Epithelial cell of esophagus (primary cell): ENCODE results near the gene TOP2A.

ENCODE experiments used
- DNase-seq: peaks from one replicate; pipeline ENCODE4 v3.0.0; 2010; ENCODE audit warnings: low read depth
- H3K4me3 ChIP-seq: 2 replicates; pipeline ENCODE4 v1.5.1; 2011; ENCODE audit warnings: mild to moderate bottlenecking, low read length, control low read depth
- TF ChIP-seq, protein P1 (sequence below): IDR thresholded peaks from 2 replicates; pipeline ENCODE4 v1.5.1; 2011; ENCODE audit warnings: low read depth, mild to moderate bottlenecking, low read length, control low read depth, inconsistent platforms; ENCODE audit not compliant: insufficient read depth; ENCODE audit errors: missing control alignments

The TOP2A gene

DNA sequence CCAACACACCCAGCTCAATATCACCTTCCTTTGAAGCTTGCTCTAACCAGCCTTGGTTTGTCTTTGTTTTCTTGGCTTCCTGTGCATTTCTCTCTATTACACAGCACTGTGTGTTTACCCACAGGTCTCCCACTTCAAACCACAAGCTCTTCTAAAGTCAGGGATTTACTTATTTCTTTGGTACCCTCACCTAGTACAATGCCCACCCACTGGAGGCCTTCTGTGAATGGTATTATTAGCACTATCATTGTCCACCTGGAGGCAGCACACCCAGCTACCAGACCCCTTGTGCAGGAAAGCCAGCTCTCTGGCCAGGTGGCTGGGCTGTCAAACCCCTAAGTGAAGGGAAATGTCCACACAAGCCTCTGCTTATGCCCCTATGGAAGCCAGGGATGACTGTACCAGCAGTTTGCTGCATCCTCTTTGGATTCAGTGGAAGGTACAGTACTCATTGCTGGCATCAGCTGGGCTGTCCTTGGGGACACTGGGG, 9.4 kb upstream of the TOP2A start:
- TF ChIP-seq, protein P1, sequence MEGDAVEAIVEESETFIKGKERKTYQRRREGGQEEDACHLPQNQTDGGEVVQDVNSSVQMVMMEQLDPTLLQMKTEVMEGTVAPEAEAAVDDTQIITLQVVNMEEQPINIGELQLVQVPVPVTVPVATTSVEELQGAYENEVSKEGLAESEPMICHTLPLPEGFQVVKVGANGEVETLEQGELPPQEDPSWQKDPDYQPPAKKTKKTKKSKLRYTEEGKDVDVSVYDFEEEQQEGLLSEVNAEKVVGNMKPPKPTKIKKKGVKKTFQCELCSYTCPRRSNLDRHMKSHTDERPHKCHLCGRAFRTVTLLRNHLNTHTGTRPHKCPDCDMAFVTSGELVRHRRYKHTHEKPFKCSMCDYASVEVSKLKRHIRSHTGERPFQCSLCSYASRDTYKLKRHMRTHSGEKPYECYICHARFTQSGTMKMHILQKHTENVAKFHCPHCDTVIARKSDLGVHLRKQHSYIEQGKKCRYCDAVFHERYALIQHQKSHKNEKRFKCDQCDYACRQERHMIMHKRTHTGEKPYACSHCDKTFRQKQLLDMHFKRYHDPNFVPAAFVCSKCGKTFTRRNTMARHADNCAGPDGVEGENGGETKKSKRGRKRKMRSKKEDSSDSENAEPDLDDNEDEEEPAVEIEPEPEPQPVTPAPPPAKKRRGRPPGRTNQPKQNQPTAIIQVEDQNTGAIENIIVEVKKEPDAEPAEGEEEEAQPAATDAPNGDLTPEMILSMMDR = no peak
- DNase-seq = no peak
- H3K4me3 ChIP-seq = no peak overlapping the region

DNA sequence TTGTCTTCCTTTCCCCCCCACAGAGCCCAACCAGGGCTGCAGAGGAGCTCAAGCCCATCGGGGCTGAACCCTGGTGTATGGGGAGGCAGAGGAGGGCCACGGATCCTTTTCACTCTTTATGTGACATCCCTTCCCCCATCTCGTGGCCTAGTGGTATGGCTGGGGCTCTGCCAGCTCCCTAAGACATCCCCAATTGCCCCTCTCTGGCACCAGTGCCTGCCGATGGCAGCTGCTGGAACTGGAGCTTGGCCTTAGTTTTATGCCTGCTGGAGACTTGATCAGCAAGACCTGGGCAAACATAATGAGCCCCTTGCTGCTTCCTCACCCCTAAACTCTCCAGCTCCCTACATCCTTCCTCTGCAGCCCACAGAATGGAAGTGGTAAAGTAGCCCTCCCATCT, 8.0 kb upstream of the TOP2A start:
- H3K4me3 ChIP-seq = no peak overlapping the region
- TF ChIP-seq, protein P1 = no peak
- no peak for DNase-seq

DNA sequence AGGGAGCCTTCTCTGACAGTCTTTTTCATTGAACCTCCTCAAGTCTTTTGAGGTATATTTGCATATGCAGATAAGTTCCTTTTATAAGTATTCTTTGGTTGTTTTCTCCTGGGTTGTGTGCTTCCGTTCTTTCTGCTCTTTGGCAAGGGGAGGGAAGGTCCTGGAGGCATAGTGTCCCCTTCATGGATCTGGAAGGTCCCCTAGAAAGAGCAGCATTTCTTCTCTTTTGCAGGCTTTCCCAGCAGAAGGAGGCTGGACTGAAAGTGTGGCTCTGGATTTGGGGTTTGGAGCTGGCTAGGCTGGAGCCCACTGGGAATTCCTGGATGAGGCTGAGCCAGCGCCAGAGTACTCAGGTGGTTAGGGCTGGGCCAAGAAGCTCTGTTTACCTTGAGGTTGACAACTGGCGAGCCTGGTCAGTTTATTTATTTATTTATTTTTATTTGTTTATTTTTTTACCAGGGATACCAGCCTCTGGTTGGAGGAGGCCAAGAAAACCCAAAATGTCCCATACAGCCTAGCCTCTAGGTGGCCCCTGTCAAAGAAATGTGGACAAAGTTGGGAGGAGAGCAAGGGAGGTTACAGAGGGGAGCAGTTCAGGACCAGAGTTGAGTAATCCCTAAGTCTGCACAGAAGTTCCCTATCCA, 5.4 kb upstream of the TOP2A start:
- DNase-seq = no peak
- TF ChIP-seq, protein P1 = no peak
- no peak overlapping the region for H3K4me3 ChIP-seq

DNA sequence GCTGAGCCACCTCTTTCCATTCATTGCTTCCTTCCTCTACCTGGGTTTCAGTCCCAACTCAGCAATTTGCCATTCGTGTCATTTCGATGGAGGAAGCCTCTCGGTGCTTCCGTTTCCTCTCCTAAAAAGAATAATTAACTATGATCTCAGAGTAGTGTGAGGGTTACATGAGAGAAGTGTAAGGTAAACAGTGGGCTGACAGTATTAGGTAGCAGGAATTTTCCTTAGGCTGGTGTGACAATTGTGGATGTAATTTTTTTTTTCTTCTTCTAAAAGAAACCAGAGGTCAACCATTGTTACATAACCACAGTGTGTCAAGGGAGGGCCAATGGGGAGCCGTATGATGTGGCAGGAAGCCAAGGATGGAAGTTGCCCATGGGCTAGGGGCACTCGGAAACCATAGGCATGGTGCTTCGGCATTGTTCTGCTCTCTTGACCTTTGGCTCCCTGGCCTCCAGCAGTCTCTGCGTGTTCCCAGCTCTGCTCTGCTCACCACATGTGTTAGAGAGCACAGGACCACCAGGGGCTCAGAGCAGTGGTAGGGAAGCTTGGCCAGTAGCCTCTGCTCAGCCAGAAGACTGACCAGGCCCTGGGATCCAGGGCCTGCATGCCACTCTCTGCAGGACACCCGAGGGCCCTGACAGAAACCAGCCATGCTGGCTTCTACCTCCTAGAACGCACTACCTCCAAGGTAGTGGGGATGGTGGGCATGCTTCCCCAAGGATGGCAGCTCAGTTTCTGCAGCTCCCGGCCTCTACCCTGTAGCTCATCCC, 2.0 kb upstream of the TOP2A start:
- no peak overlapping the region for H3K4me3 ChIP-seq
- TF ChIP-seq, protein P1 = no peak
- no peak for DNase-seq

DNA sequence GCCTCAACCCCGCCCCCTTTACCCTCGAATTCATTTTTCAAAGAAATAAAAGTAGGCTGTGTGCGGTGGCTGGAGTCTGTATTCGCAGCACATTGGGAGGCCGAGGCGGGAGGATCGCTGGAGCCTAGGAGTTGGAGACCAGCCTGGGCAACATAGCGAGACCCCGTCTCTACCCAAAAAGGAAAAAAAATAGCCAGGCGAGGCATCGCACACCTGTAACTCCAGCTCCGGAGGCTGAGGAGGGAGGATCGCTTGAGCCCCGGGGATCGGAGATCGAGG, 671 bp upstream of the TOP2A start:
- peak overlapping the region; percentile 85 for H3K4me3 ChIP-seq
- TF ChIP-seq, protein P1 = no peak
- no peak for DNase-seq

DNA sequence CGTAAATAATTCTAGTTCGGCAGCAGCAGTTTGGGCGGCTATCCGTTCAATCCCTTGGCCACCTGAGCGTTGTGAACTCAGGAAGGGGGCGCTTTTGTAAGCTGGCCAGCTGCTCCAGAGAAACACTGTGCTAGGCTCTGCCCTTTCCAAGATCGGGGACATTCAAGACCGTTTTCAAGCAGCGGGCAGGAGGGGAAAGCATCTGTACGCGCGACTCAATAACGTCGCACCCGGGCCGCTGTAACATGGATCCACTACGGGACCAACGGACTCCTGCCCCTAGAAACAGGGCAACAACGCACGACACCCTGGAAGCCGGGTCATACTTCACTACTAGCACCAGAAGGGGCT, 463 bp downstream of the TOP2A start:
- peak; percentile 18 for DNase-seq
- peak overlapping the region; percentile 85 for H3K4me3 ChIP-seq
- TF ChIP-seq, protein P1 = no peak

DNA sequence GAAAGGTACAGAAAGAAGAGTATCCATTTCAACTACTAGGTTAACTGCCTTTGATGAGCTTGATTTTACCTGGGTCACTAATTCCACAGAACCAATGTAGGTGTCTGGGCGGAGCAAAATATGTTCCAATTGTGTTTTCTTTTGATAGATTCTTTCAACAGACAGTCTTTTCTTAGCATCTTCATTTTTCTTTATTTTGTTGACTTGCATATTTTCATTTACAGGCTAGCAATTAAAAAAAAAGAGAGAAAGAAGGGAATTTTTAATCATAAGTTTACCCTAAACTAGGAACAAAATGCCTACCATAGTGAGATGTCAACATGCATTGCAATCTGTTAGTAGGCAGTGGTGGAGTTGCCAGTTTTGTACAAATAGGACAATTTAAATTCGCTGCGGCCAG, 1.0 kb downstream of the TOP2A start:
- no peak for DNase-seq
- H3K4me3 ChIP-seq = peak overlapping the region; percentile 85
- TF ChIP-seq, protein P1 = no peak
